M059J (cell line): ENCODE results near the gene SOX6. TPM values are rescaled to one million over a fixed set of nuclear protein-coding genes. Genes with fewer than 3 reads are reported as not detected.
"Not testable (repeated sequence)": the region's sequence is repeated elsewhere in the genome, so short reads cannot be mapped to it uniquely, and the experiment has no call there.

Experiments used
- DNase-seq: peaks from one replicate; pipeline ENCODE4 v3.0.0-alpha.2; 2012; ENCODE audit warnings: low read depth
- total RNA-seq: library from RNA; depleted of rRNA; stranded (reverse); fragments of >200 nt; shearing (Covaris generic); gene quantifications from 2 replicates; pipeline ENCODE4 v1.2.3, GENCODE V29; 2014

The SOX6 gene
- total RNA-seq, 1 experiment from 2014 or later = not detected

- DNase-seq = no peak
These were observed 206.9 kb downstream of the SOX6 start for GRCh38 chr11:16149476-16149875.

DNA sequence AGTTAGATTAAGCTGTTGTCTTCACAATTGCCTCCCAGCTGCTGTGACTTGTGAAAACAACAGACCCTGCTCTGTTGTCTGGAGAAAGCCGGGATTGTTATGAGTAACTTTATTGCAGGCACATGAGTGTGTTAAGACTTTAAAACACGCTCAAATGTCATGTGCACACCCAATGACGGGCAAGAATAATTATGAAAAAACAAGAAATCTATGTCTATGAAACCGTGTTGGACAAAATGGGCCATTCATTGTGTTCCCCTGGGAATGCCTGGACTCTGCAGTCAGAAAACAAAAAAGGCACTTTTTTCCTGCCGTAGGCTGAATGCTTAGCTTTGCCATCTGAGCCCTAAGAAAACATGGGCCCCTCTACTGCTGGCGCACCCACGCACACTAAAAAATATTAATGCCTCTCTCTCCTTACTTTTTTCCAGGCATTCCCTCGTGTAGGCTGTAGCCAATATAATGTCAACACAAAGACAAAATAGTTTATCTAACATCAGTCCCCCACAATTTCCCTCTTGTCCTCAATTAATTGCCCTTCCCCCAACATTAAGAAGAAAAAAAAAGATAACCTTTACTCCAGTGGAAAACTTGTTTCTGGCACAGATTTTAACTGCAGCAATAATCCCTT, 207.9 kb downstream of the SOX6 start:
- no peak for DNase-seq

DNA sequence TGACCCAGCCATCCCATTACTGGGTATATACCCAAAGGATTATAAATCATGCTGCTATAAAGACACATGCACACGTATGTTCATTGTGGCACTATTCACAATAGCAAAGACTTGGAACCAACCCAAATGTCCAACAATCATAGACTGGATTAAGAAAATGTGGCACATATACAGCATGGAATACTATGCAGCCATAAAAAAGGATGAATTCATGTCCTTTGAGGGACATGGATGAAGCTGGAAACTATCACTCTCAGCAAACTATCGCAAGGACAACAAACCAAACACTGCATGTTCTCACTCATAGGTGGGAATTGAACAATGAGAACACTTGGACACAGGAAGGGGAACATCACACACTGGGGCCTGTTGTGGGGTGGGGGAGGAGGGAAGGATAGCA, 209.4 kb downstream of the SOX6 start:
- not testable (repeated sequence) for DNase-seq

DNA sequence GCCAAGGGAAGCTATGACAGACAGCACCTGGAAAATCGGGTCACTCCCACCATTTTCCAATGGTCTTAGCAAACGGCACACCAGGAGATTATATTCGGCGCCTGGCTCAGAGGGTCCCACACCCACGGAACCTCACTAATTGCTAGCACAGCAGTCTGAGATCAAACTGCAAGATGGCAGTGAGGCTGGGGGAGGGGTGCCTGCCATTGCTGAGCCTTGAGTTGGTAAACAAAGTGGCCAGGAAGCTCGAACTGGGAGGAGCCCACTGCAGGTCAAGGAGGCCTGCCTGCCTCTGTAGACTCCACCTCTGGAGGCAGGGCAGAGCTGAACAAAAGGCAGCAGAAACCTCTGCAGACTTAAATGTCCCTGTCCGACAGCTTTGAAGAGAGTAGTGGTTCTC, 214.7 kb downstream of the SOX6 start:
- not testable (repeated sequence) for DNase-seq

DNA sequence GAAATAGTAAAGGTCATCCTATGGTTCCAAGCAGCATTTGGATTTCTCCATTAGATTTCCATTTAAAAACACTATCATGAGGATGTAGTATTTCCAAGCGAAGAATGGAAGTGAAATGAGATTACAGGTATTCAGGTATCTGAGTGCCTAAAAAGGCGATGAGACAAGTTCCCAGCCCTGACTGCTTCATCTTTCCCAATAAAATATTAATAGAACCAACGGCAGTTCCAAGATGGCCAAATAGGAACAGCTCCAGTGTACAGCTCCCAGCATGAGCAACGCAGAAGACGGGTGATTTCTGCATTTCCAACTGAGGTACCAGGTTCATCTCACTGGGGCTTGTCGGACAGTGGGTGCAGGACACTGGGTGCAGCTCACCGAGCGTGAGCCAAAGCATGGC, 215.2 kb downstream of the SOX6 start:
- DNase-seq = not testable (repeated sequence)

GRCh38 chr11:16136792-16137390, 219.5 kb downstream of the SOX6 start:
- DNase-seq = no peak

DNA sequence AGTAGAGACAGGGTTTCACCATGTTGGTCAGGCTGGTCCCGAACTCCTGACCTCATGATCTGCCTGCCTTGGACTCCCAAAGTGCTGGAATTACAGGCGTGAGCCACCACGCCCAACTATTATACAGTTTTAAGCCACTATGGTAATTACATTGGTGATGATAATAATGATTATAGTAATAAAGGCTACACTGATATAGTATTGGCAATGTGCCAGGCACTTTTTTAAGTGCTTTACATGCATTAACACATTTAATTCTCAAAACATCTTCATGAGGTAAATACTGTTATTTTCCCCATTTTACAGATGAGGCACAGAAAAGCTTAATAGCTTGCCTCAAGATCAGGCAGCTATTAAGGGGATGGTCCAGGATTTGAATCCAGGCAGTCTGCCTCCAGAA, 222.5 kb downstream of the SOX6 start:
- no peak for DNase-seq

DNA sequence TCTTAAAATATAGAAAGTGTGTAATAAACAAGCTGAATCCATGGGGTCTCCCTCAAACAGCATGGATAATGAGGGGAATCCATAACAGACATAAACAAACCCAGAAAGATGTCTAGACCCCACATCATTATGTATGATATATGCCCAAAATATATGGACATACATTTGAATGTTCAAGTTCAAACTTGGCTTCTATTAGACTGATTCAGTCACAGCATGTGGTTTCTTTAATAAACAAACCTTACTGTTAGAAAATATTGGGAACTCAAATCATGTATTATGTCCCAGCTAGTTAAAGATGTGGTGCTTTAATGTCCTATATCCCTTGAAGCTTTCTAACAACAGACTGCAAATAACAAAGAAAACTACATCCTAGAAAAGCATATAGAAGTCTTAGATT, 228.6 kb downstream of the SOX6 start:
- no peak for DNase-seq

GRCh38 chr11:16126362-16126761, 230.0 kb downstream of the SOX6 start:
- no peak for DNase-seq

DNA sequence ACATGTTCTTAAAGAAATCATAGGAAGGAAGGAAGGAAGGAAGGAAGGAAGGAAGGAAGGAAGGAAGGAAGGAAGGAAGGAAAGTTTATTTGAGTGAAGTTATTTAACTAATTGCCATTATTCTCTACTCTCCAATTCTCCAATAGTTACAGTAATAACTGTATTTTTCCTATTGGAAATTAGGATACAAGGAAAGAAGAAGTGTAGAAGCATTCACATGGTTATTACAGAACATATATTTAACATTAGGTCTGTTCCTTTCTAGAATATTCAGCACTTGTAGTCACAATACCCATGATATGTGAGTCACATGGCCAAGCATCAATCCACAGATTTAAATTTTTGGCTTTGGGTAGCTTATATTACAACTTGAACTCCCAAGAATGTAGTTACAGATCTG, 230.6 kb downstream of the SOX6 start:
- DNase-seq = no peak

- DNase-seq = no peak
These were observed 232.0 kb downstream of the SOX6 start for GRCh38 chr11:16124390-16124789.

GRCh38 chr11:16121853-16122252, 234.5 kb downstream of the SOX6 start:
- no peak for DNase-seq

DNA sequence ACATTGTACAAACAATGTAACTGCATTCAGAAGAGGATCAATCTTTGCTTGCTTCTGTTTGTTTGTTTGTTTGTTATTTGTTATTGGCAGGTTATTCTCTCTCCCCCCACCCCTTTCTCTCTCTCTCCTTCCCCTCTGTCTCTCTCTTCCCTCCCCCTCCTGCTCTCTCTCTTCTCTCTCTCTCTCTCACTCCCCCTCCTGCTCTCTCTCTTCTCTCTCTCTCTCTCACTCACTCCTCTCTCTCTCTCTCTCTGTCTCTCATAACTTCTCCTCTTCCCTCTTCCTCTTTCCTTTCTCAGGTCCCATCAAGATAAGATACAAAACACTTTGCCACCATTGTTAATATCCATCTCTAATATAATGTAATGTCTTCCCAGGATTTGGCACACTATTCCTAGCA, 236.3 kb downstream of the SOX6 start:
- DNase-seq = no peak

GRCh38 chr11:16117989-16118756, 238.2 kb downstream of the SOX6 start:
- DNase-seq = no peak

GRCh38 chr11:16114978-16115871, 241.1 kb downstream of the SOX6 start:
- DNase-seq = no peak

DNA sequence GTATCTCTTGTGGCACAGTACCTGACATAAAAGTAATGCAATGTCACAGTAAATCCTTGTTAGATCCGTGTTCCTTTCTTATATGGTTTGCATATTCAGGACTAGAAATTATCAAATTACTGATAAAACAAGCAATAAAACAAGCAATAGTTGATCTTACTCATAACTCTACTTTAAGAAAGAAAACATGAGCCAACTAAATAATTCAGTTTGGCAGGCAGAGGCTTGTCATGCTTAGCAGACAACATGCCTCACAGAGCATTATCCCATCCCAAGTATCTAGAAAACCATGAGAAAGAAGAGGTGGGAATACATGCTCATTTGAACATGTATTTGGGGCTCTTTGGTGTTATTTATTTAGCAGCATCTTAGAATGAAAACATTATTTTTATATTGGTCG, 241.9 kb downstream of the SOX6 start:
- no peak for DNase-seq

DNA sequence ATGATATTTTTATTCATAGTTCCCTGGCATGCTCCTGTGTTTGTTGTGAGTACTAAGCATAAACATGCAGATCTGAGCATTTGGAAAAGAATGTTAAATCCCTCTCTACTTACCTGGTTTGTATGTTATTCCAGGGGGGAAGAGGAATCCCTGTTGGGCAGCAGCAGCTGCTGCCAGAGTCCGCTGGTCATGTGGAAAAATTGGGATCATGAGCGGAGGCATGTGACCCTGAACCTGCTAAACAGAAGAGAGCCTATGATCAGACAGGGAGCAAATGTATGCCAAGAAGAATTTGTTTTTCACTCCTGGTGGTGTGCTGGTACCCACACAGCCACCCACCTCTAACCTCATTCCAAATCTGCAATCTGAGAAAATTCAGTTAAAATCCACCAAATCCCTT, 244.7 kb downstream of the SOX6 start:
- DNase-seq = no peak

DNA sequence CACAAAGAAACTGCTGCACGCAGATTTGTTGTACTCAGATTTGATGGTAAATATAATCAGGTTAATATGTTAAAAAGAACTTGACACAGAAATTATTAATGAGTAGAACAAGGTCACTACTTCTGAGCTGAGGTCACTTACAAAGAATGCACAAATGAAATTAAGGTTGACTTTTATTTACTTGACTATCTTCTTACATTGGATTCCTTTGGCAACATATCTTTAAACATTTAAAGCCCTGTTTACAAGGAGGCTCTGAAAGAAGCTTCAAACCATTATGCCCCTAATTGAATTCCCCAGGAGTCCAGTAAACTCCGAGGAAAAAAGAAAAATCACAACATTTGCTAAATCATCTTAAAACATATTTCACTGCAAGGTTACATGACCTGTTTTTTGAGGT, 245.5 kb downstream of the SOX6 start:
- DNase-seq = no peak

DNA sequence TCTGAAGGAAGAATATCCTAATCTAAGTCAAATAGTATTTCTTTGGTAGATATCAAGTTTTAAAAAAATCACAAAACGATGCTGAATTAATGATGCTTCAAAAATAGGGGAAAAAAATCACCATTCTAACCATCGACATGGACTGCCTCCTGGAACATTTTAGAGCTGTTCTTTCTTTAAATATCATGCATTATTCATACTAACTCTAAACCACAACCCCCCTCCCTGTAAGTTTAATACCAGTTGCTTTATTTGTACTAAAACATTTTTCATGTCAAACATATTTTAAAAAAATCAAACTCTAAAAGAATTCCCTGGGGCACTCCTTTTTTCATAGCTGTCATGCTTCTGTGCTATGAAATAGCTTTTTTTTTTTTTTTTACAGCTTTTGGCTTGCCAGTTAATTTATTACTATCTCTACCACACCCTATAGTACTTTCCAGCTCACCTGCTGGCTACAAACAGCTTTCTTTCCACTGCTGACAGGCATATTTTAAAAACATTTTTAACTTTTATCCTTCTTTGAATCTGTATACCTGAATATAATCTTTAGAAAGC, 256.9 kb downstream of the SOX6 start:
- no peak for DNase-seq

DNA sequence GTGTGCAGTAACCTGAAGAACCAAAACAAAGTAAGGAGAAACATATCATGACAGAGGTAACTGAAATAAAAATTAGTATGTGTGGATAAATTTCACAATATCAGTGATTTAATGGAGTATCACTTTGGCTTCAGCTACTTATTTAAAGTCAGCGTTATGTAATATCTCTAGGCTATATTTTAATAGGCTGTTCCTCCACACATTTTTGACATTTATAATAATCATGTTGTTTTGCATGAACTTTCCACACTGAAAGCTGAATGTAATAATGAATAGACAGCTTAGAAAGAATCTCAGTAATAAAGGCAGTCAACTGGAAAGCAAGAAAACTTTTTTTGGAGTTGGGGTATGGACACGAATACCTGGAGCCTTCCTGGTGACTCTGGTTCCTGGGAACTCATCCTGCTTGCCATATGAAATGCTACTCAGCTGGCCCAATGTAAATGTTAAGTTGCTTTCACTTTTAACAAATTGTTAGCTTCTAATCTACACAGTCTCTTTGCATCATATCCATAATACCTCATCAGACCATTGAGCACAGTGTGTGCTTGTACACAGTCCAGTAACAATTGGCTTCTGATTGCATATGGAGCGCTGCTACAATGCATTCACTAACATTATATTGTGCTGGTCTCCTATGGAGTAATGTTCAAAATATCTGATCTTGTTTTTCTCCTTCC, 257.7 kb downstream of the SOX6 start:
- no peak for DNase-seq

- DNase-seq = no peak
These were observed 258.8 kb downstream of the SOX6 start for GRCh38 chr11:16097543-16097942.
